ENCODE results near the gene ALK. TPM values are rescaled to one million over a fixed set of nuclear protein-coding genes. Genes with fewer than 3 reads are reported as not detected.

ALK gene
- total and polyA plus RNA-seq, 2 donors (not counting 1 experiment from before 2014, with no cell fraction given) = not detected

- Histone ChIP-seq H3K9ac (ENCODE audit: low read length) (no peak overlapping the region), H3K4me2 (replicated peaks; ENCODE audit: low read depth, low read length, poor library complexity, severe bottlenecking) (no peak overlapping the region), H3K9me3 (ENCODE audit: control extremely low read depth in 1 of 3, control insufficient read depth in 2 of 3, insufficient read depth in 1 of 3, low read length in 2 of 3) (no peaks in the 10 kb centered on the region), H4K20me1 (ENCODE audit: control insufficient read depth, insufficient read depth, low read length, poor library complexity, severe bottlenecking) (no peaks in the 10 kb centered on the region), H3K4me1 (ENCODE audit: control insufficient read depth in 2 of 2, insufficient read depth in 2 of 2, low read length in 2 of 2) (no peaks in the 10 kb centered on the region), H3K36me3 (replicated peaks in 1 of 2; ENCODE audit: control extremely low read depth in 1 of 2, control insufficient read depth in 1 of 2, extremely low read depth in 1 of 2, insufficient read depth in 2 of 2, low read length in 1 of 2) (no peaks in the 10 kb centered on the region), H3K27ac (ENCODE audit: low read length in 2 of 2) (no peak overlapping the region), H2AFZ (ENCODE audit: insufficient read depth, low read depth, low read length, poor library complexity, severe bottlenecking) (no peak overlapping the region), H3K4me3 (ENCODE audit: control extremely low read depth in 1 of 5, extremely low read depth in 1 of 5, insufficient read depth in 1 of 5, low read depth in 2 of 5, low read length in 4 of 5) (no peak overlapping the region), H3K79me2 (ENCODE audit: control insufficient read depth, insufficient read depth, low read length) (no peaks in the 10 kb centered on the region), H3K27me3 (replicated peaks in 1 of 4; ENCODE audit: control extremely low read depth in 1 of 4, control insufficient read depth in 3 of 4, insufficient read depth in 4 of 4, low read length in 3 of 4) (peaks cover 0 to 11% (median 0%) of the 10 kb centered on the region in 4 experiments)
- no peaks in the 10 kb centered on the region for H3K4me1 Mint-ChIP-seq
- no peak overlapping the region for H3K27ac Mint-ChIP-seq
- 69% methylated on average over 8 of the region's 8 CpGs for WGBS (ENCODE audit: insufficient coverage)
- no peak for TF ChIP-seq EZH2 (IDR thresholded peaks at IDR 0.05; ENCODE audit: borderline replicate concordance, insufficient read depth, low read depth, low read length, poor library complexity, severe bottlenecking)
- TF ChIP-seq, protein P1, sequence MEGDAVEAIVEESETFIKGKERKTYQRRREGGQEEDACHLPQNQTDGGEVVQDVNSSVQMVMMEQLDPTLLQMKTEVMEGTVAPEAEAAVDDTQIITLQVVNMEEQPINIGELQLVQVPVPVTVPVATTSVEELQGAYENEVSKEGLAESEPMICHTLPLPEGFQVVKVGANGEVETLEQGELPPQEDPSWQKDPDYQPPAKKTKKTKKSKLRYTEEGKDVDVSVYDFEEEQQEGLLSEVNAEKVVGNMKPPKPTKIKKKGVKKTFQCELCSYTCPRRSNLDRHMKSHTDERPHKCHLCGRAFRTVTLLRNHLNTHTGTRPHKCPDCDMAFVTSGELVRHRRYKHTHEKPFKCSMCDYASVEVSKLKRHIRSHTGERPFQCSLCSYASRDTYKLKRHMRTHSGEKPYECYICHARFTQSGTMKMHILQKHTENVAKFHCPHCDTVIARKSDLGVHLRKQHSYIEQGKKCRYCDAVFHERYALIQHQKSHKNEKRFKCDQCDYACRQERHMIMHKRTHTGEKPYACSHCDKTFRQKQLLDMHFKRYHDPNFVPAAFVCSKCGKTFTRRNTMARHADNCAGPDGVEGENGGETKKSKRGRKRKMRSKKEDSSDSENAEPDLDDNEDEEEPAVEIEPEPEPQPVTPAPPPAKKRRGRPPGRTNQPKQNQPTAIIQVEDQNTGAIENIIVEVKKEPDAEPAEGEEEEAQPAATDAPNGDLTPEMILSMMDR (IDR thresholded peaks at IDR 0.05) = no peak
- no peaks in the 10 kb centered on the region for H3K9me3 Mint-ChIP-seq (ENCODE audit: insufficient read depth)
- ChIA-PET POLR2A (no interaction called here), CTCF (no interaction called here)
- H3K27me3 Mint-ChIP-seq = peaks cover 16% of the 10 kb centered on the region
- H3K4me3 Mint-ChIP-seq = no peak overlapping the region
- ATAC-seq (ENCODE audit: low read depth) (no peak), DNase-seq (no peak)
- intact Hi-C loops (cut with micrococcal nuclease) = no loop called here
Measured at GRCh38 chr2:29936020-29936419, 14.6 kb upstream of the ALK start.

DNA sequence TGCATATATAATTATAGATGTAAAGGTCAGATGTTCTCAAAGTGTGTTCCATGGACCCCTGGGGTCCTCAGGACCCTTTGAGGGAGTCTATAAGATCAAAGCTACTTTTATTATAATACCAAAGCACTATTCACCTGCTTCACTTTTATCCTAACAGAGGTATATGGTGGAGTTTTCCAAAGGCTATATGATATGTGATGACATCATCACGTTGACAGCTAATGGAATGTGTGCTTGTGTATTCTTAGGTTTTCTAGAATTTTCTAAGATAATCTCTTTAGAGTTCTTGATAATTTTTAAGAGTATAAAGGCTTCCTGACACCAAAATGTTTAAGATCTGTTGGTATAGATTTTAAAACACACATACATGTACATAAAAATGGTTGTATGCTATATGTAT lies 10.4 kb upstream of the ALK start:
- H3K9ac ChIP-seq (ENCODE audit: low read length) = no peak overlapping the region
- no peaks in the 10 kb centered on the region for H3K36me3 ChIP-seq (replicated peaks in 1 of 2; ENCODE audit: control extremely low read depth in 1 of 2, control insufficient read depth in 1 of 2, extremely low read depth in 1 of 2, insufficient read depth in 2 of 2, low read length in 1 of 2)
- Mint-ChIP-seq H3K4me1 (no peaks in the 10 kb centered on the region), H3K9me3 (ENCODE audit: insufficient read depth) (no peaks in the 10 kb centered on the region), H3K4me3 (no peak overlapping the region), H3K27ac (no peak overlapping the region), H3K27me3 (peaks cover 21% of the 10 kb centered on the region)
- no peak overlapping the region for H2AFZ ChIP-seq (ENCODE audit: insufficient read depth, low read depth, low read length, poor library complexity, severe bottlenecking)
- CTCF ChIA-PET = interaction anchor here (0.9 kb wide), 1 partner anchor 9 kb away, joined by 6 read pairs; no protein-coding TSS in a partner anchor
- no peaks in the 10 kb centered on the region for H3K79me2 ChIP-seq (ENCODE audit: control insufficient read depth, insufficient read depth, low read length)
- no peak overlapping the region for H3K4me3 ChIP-seq (ENCODE audit: control extremely low read depth in 1 of 5, extremely low read depth in 1 of 5, insufficient read depth in 1 of 5, low read depth in 2 of 5, low read length in 4 of 5)
- WGBS (ENCODE audit: insufficient coverage) = no CpG with 5 or more reads among the region's 1 CpG
- peaks cover 0 to 11% (median 0%) of the 10 kb centered on the region in 4 experiments for H3K27me3 ChIP-seq (replicated peaks in 1 of 4; ENCODE audit: control extremely low read depth in 1 of 4, control insufficient read depth in 3 of 4, insufficient read depth in 4 of 4, low read length in 3 of 4)
- H3K4me2 ChIP-seq (replicated peaks; ENCODE audit: low read depth, low read length, poor library complexity, severe bottlenecking) = no peak overlapping the region
- POLR2A ChIA-PET = no interaction called here
- no peaks in the 10 kb centered on the region for H4K20me1 ChIP-seq (ENCODE audit: control insufficient read depth, insufficient read depth, low read length, poor library complexity, severe bottlenecking)
- H3K27ac ChIP-seq (ENCODE audit: low read length in 2 of 2) = no peak overlapping the region
- no peaks in the 10 kb centered on the region for H3K9me3 ChIP-seq (ENCODE audit: control extremely low read depth in 1 of 3, control insufficient read depth in 2 of 3, insufficient read depth in 1 of 3, low read length in 2 of 3)
- DNase-seq (no peak), ATAC-seq (ENCODE audit: low read depth) (no peak)
- intact Hi-C loops (cut with micrococcal nuclease) = no loop called here
- no peak for TF ChIP-seq EZH2 (IDR thresholded peaks at IDR 0.05; ENCODE audit: borderline replicate concordance, insufficient read depth, low read depth, low read length, poor library complexity, severe bottlenecking)
- TF ChIP-seq, protein P1 (IDR thresholded peaks at IDR 0.05) = no peak
- no peaks in the 10 kb centered on the region for H3K4me1 ChIP-seq (ENCODE audit: control insufficient read depth in 2 of 2, insufficient read depth in 2 of 2, low read length in 2 of 2)
